ENCODE measurements around the gene ESYT3.
"Not testable (repeated sequence)": the region's sequence is repeated elsewhere in the genome, so short reads cannot be mapped to it uniquely, and the experiment has no call there.

GRCh38 chr3:138495638-138496037 is 61.2 kb downstream of the ESYT3 start:
- not testable (repeated sequence) for TF ChIP-seq RAD21 (IDR thresholded peaks at IDR 0.05); CTCF (IDR thresholded peaks at IDR 0.05; ENCODE audit: low read depth, low read length, missing input control); TAF1 (conservative IDR thresholded peaks at IDR 0.05); GABPA (IDR thresholded peaks at IDR 0.05 in 1 of 2, conservative IDR thresholded peaks at IDR 0.05 in 1 of 2); SP1 (IDR thresholded peaks at IDR 0.05); RXRA (IDR thresholded peaks at IDR 0.05); MAX (IDR thresholded peaks at IDR 0.05); ATF3 (IDR thresholded peaks at IDR 0.05); YY1 (IDR thresholded peaks at IDR 0.05); FOXA1 (IDR thresholded peaks at IDR 0.05)

Data from liver (tissue), 3 donors.